DOHH2 (cell line): ENCODE results near the gene MZB1.
A peak's percentile ranks its signal among the peaks of the same experiment; 100 is the strongest.

Experiments
- H3F3A ChIP-seq: fragments of 200-600 bp; sonication (generic), shearing (Covaris generic); 2 replicates; pipeline ENCODE4 v1.6.0; 2016; ENCODE audit warnings: antibody characterized with exemption, mild to moderate bottlenecking; ENCODE audit not compliant: control insufficient read depth, insufficient read depth
- H3K27ac ChIP-seq: fragments of 200-600 bp; sonication (generic); 2 replicates; pipeline ENCODE4 v1.5.1; 2014; ENCODE audit warnings: low read depth, mild to moderate bottlenecking, low read length, moderate library complexity
- H3K27me3 ChIP-seq: fragments of 200-600 bp; sonication (generic); 2 replicates; pipeline ENCODE4 v1.6.1; 2014; ENCODE audit warnings: mild to moderate bottlenecking, low read length, mixed read lengths; ENCODE audit not compliant: control insufficient read depth
- H3K36me3 ChIP-seq: fragments of 200-600 bp; sonication (generic); 2 replicates; pipeline ENCODE4 v1.6.1; 2014; ENCODE audit warnings: mild to moderate bottlenecking, low read length, moderate library complexity, mixed read lengths; ENCODE audit not compliant: control insufficient read depth
- H3K4me1 ChIP-seq: fragments of 200-600 bp; sonication (generic); 2 replicates; pipeline ENCODE4 v1.6.1; 2014; ENCODE audit warnings: mild to moderate bottlenecking, low read length, mixed read lengths; ENCODE audit not compliant: control insufficient read depth
- H3K4me2 ChIP-seq: fragments of 200-600 bp; sonication (generic); 2 replicates; pipeline ENCODE4 v1.6.0; 2014; ENCODE audit warnings: mild to moderate bottlenecking, low read length, moderate library complexity
- H3K4me3 ChIP-seq: fragments of 200-600 bp; sonication (generic); 2 replicates; pipeline ENCODE4 v1.5.1; 2014; ENCODE audit warnings: mild to moderate bottlenecking, low read length, mixed read lengths
- H3K79me2 ChIP-seq: fragments of 200-600 bp; sonication (generic); 2 replicates; pipeline ENCODE4 v1.6.1; 2014; ENCODE audit warnings: mild to moderate bottlenecking, low read length, mixed read lengths; ENCODE audit not compliant: control insufficient read depth
- H3K9me2 ChIP-seq: fragments of 200-600 bp; sonication (generic); replicated peaks from 2 replicates; pipeline ENCODE4 v1.6.1; 2014; ENCODE audit warnings: mild to moderate bottlenecking, low read length, mixed read lengths; ENCODE audit not compliant: control insufficient read depth
- H3K9me3 ChIP-seq: fragments of 200-600 bp; sonication (generic); 2 replicates; pipeline ENCODE4 v1.6.1; 2014; ENCODE audit warnings: antibody characterized with exemption, low read length, mixed read lengths; ENCODE audit not compliant: control insufficient read depth, insufficient read depth
- H4K20me1 ChIP-seq: fragments of 200-600 bp; sonication (generic); 2 replicates; pipeline ENCODE4 v1.6.0; 2014; ENCODE audit warnings: low read depth, mild to moderate bottlenecking, antibody characterized with exemption, low read length, moderate library complexity; ENCODE audit not compliant: control insufficient read depth, insufficient read depth
- EZH2phosphoT487 ChIP-seq: fragments of 200-600 bp; sonication (generic); IDR thresholded peaks from 2 replicates; pipeline ENCODE4 v1.6.1; 2017; ENCODE audit warnings: borderline replicate concordance, mild to moderate bottlenecking, antibody characterized with exemption, low read length, moderate library complexity, mixed read lengths
- TF ChIP-seq, protein P1 (sequence below): fragments of 200-600 bp; sonication (generic); IDR thresholded peaks from one replicate; pipeline ENCODE4 v1.5.1; 2014; ENCODE audit warnings: antibody characterized with exemption, mild to moderate bottlenecking, low read depth, low read length; ENCODE audit not compliant: poor library complexity, severe bottlenecking

Gene MZB1

DNA sequence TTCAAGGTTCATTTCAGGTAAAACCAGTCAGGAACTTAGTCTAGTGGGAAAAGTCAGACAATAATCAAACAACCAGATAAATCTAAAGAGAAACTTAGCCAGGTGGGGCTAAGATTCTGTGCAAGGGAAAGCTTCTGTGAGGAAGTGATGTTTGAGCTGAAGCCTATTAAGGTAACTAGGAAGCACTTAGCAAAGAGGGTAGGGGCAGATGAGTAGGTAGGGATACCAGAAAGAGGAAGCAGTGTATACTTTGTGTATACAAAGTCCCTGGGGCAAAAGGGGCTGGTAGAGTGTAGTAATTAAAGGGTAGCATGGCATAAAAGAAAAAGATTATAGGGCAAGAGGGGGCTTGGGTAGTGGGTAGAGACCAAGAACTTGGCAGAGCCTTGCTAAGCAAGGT, 17.8 kb upstream of the MZB1 start:
- no peaks in the 10 kb centered on the region for H3K27me3 ChIP-seq
- H4K20me1 ChIP-seq, result no peaks in the 10 kb centered on the region
- H3K4me3 ChIP-seq, result peak overlapping the region; percentile 15; the same call in 1 of the 2 replicates
- H3K9me3 ChIP-seq, result no peaks in the 10 kb centered on the region
- TF ChIP-seq, protein P1, sequence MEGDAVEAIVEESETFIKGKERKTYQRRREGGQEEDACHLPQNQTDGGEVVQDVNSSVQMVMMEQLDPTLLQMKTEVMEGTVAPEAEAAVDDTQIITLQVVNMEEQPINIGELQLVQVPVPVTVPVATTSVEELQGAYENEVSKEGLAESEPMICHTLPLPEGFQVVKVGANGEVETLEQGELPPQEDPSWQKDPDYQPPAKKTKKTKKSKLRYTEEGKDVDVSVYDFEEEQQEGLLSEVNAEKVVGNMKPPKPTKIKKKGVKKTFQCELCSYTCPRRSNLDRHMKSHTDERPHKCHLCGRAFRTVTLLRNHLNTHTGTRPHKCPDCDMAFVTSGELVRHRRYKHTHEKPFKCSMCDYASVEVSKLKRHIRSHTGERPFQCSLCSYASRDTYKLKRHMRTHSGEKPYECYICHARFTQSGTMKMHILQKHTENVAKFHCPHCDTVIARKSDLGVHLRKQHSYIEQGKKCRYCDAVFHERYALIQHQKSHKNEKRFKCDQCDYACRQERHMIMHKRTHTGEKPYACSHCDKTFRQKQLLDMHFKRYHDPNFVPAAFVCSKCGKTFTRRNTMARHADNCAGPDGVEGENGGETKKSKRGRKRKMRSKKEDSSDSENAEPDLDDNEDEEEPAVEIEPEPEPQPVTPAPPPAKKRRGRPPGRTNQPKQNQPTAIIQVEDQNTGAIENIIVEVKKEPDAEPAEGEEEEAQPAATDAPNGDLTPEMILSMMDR, result no peak
- no peak for TF ChIP-seq EZH2phosphoT487
- no peaks in the 10 kb centered on the region for H3K79me2 ChIP-seq
- no peaks in the 10 kb centered on the region for H3K36me3 ChIP-seq
- H3K9me2 ChIP-seq, result no peaks in the 10 kb centered on the region
- peaks cover 41% of the 10 kb centered on the region for H3K4me1 ChIP-seq
- peak overlapping the region; percentile 33 for H3K27ac ChIP-seq
- peaks cover 5% of the 10 kb centered on the region for H3F3A ChIP-seq
- H3K4me2 ChIP-seq, result peak overlapping the region; percentile 53

DNA sequence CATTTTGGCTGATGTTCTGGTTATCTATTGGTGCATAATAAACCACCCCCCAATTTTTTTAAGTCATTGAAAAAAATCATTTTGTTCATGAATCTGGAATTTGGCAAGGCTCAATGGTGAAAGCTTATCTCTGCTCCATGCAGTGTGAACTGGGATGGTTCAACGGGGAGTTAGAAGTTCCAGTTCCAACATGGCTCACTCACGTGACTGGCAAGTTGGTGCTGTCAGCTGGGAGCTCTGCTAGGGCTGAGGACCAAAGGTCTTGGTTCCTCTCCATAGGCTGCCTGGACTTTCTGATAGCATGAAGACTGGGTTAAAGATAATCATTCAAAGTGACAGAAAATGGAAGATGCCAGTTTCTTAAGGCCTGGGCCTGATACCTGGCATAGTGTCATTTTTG, 17.2 kb upstream of the MZB1 start:
- Histone ChIP-seq H4K20me1 (no peaks in the 10 kb centered on the region), H3K9me3 (no peaks in the 10 kb centered on the region), H3K4me1 (peaks cover 43% of the 10 kb centered on the region), H3K9me2 (no peaks in the 10 kb centered on the region), H3K36me3 (no peaks in the 10 kb centered on the region), H3F3A (peaks cover 5% of the 10 kb centered on the region), H3K79me2 (no peaks in the 10 kb centered on the region), H3K4me2 (peak overlapping the region; percentile 53), H3K27ac (peak overlapping the region; percentile 33; the same call in 1 of the 2 replicates), H3K27me3 (no peaks in the 10 kb centered on the region), H3K4me3 (peak overlapping the region; percentile 15; the same call in 1 of the 2 replicates)
- no peak for TF ChIP-seq EZH2phosphoT487
- TF ChIP-seq, protein P1, result no peak

DNA sequence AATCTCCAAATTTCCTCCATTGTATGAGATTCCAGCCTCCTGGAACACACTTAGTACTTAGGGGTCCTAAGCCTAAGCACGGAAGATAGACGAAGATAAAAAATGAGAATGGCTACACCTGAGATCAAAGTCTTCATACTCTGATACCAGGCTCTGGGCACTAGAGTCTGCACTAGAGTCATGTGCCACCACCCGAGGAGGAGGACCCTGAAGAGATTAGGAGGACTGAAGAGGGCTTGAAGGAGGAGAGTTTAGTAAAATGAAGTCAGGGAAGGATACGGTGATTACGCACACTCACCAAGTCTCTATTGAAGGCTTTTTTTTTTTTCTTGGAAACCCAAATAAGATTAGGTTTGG, 14.7 kb upstream of the MZB1 start:
- H3K9me3 ChIP-seq, result no peaks in the 10 kb centered on the region
- peak overlapping the region; percentile 82 for H3K27ac ChIP-seq
- no peaks in the 10 kb centered on the region for H3K36me3 ChIP-seq
- H3K79me2 ChIP-seq, result no peaks in the 10 kb centered on the region
- TF ChIP-seq, protein P1, result no peak
- TF ChIP-seq EZH2phosphoT487, result no peak
- no peaks in the 10 kb centered on the region for H3K27me3 ChIP-seq
- peak overlapping the region; percentile 74 for H3K4me2 ChIP-seq
- no peaks in the 10 kb centered on the region for H3K9me2 ChIP-seq
- peaks cover 43% of the 10 kb centered on the region for H3K4me1 ChIP-seq
- peak overlapping the region; percentile 77 for H3K4me3 ChIP-seq
- H4K20me1 ChIP-seq, result no peaks in the 10 kb centered on the region
- peaks cover 7% of the 10 kb centered on the region for H3F3A ChIP-seq
